GM21447 (cell line): ENCODE results near the gene RAB3GAP1.

Experiments
- ATAC-seq: cut with Tn5 transposase; IDR thresholded peaks from one replicate; pipeline ENCODE4 v1.9.1; 2021; ENCODE audit not compliant: unreplicated experiment

RAB3GAP1 gene

DNA sequence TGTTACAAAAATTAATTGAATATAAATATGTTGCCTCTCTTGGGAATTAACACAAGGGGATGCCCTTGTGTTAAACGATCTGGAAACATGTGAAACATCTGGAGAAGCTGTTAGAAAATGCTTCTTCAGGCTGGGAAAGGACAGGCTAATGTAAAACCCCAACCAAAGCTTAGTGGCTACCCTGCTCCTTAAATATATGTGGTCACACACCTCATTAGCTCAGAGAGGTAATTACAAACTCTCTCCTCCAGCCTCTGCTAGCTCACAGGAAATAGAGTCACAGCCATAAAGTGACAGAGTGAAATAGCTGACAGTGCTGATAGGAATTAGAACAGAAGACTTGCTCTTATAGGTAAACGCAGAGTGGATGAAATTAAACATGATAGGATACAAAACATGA is 155.9 kb downstream of the RAB3GAP1 start:
- ATAC-seq = no peak

- no peak for ATAC-seq
These were observed 160.7 kb downstream of the RAB3GAP1 start for GRCh38 chr2:135212757-135213156.

- ATAC-seq = no peak
These were observed 166.3 kb downstream of the RAB3GAP1 start for GRCh38 chr2:135218426-135218825.

DNA sequence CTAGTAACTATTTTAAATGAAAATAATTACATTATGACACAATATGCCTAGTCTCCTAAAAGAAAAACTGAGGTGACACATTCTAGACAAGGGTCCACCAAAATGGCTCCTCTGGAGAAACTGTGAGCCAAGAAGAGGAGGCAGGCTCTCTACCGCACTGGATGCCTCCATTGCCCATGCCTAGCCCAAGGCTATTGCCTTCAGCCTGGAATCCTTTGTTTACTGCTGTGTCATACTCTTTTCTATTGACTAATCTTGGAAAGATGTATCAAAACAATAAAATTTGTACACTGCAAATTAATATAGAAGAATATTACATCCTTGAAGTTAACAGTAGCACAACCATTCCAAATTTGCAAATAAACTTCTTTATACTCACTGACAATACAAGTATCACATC is 167.1 kb downstream of the RAB3GAP1 start:
- ATAC-seq = no peak
